Measurements from ENCODE around the gene WSB1. TPM values are rescaled to one million over a fixed set of nuclear protein-coding genes. Genes with fewer than 3 reads are reported as not detected.

Gene WSB1
- total RNA-seq, 1 experiment from 2014 or later: 114 TPM

DNA sequence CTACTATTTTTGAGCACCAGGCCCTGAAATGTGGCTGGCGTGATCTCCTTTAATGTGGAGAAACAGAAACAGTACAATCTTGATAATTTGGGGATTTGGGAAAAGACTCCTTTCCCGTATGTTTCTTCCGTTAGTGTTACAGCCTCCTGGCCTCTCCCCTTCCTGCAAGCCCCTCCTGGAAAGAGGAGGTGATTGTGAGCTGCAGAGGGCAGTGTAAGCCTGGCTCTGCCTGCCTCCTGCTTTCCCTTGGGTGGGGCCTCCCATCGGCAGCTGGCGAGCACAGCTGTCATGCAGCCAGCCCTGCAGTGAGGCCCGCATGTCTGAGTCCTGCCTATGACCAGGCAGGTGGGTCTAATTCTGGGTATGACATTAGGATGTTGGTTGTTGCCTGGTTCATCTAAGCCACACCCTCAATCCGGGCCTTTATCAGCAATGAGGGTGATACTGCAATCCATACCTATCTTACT lies 48.7 kb upstream of the WSB1 start:
- H3K4me3 ChIP-seq (ENCODE audit: low read depth, low read length, poor library complexity, severe bottlenecking): peak overlapping the region; percentile 9
- H3K27ac ChIP-seq (ENCODE audit: low read depth, low read length, poor library complexity, severe bottlenecking): peak overlapping the region; percentile 70
- TF ChIP-seq, protein P1, sequence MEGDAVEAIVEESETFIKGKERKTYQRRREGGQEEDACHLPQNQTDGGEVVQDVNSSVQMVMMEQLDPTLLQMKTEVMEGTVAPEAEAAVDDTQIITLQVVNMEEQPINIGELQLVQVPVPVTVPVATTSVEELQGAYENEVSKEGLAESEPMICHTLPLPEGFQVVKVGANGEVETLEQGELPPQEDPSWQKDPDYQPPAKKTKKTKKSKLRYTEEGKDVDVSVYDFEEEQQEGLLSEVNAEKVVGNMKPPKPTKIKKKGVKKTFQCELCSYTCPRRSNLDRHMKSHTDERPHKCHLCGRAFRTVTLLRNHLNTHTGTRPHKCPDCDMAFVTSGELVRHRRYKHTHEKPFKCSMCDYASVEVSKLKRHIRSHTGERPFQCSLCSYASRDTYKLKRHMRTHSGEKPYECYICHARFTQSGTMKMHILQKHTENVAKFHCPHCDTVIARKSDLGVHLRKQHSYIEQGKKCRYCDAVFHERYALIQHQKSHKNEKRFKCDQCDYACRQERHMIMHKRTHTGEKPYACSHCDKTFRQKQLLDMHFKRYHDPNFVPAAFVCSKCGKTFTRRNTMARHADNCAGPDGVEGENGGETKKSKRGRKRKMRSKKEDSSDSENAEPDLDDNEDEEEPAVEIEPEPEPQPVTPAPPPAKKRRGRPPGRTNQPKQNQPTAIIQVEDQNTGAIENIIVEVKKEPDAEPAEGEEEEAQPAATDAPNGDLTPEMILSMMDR (conservative IDR thresholded peaks at IDR 0.05; ENCODE audit: low read depth, low read length): peak; percentile 82
- no peak for TF ChIP-seq EZH2 (IDR thresholded peaks at IDR 0.05; ENCODE audit: borderline replicate concordance, low read depth, low read length, poor library complexity, severe bottlenecking)
- peaks cover 19% of the 10 kb centered on the region for H3K4me1 ChIP-seq (ENCODE audit: insufficient read depth, low read length, poor library complexity, severe bottlenecking)
- peak; percentile 91 for DNase-seq (ENCODE audit: low spot score)
- CTCF ChIA-PET: interaction anchor here (0.7 to 1.1 kb wide), 4 partner anchors 9 to 406 kb away, joined by 3 to 8 read pairs (median 6); no protein-coding TSS in a partner anchor
- intact Hi-C loops (cut with micrococcal nuclease; ENCODE audit: unreplicated experiment): loop anchor here (1.0 to 2.0 kb wide), 2 partner anchors 50 to 88 kb away; partner anchors contain the start of gene WSB1
- H3K27me3 ChIP-seq (replicated peaks; ENCODE audit: insufficient read depth, low read depth, low read length, poor library complexity): no peaks in the 10 kb centered on the region
- no peaks in the 10 kb centered on the region for H3K36me3 ChIP-seq (ENCODE audit: insufficient read depth, low read length, poor library complexity, severe bottlenecking)
- POLR2A ChIA-PET (ENCODE audit: low non-redundant PET): no interaction called here
- no peaks in the 10 kb centered on the region for H3K9me3 ChIP-seq (ENCODE audit: low read depth, low read length, poor library complexity, severe bottlenecking)
- BruUV-seq (replicated peaks): no TSS peak

DNA sequence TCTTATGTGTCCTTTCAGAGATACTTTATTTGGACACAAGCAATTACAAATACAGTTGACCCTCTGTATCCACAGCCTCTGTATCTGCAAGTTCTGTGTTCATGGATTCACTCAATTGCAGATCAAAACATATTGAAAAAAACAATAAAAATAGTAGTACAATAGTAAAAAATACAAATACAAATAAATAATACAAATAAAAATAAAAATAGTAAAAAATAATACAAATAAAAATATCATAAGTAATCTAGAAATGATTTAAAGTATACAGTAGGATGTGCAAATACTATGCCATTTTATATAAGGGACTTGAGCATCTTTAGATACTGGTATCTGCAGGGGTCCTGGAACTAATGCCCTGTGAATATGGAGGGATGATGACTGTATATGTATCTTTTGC lies 47.4 kb upstream of the WSB1 start:
- POLR2A ChIA-PET (ENCODE audit: low non-redundant PET): no interaction called here
- H3K27ac ChIP-seq (ENCODE audit: low read depth, low read length, poor library complexity, severe bottlenecking): no peak overlapping the region
- intact Hi-C loops (cut with micrococcal nuclease; ENCODE audit: unreplicated experiment): no loop called here

DNA sequence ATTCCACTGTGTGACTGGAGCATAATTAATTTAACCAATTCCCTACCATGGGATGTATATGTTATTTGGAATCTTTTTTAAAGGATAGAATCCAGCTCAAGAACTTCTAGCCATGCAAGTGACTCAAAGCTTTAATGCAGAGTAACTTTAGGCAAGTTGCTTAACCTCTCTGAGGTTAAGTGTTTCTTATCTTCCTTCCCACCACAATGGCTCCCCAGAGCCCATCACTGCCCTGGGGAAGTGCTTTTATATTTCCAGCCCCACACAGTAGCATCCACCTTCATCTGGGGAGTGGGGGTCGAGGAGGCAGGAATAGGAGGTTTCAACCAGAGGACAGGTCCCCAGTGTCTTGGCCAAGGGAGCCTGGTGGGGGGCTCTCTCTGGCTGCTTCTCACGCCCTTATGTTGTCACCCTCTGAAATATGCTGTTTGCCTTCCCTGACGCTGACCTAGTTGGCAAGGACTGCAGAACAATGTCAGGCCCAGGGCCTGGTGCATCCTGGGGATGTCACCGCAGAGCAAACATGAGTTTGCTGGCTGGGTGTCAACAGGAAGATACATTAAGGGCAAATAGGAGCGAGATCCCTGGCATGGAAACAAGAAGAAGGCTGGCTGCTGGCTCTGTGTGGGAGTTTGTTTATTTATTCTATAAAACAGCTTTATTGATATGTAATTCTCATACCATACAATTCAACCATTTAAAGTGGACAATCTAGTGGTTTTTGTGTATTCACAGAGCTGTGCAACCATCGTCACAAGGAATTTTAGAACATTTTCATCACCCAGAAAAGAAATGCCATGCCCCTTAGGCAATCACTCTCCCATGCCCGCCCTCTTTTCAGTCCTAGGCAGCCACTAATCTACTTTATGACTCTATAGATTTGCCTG lies 46.6 kb upstream of the WSB1 start:
- no peaks in the 10 kb centered on the region for H3K36me3 ChIP-seq (ENCODE audit: insufficient read depth, low read length, poor library complexity, severe bottlenecking)
- H3K27me3 ChIP-seq (replicated peaks; ENCODE audit: insufficient read depth, low read depth, low read length, poor library complexity): no peaks in the 10 kb centered on the region
- H3K9me3 ChIP-seq (ENCODE audit: low read depth, low read length, poor library complexity, severe bottlenecking): no peaks in the 10 kb centered on the region
- no peak for TF ChIP-seq EZH2 (IDR thresholded peaks at IDR 0.05; ENCODE audit: borderline replicate concordance, low read depth, low read length, poor library complexity, severe bottlenecking)
- TF ChIP-seq, protein P1 (conservative IDR thresholded peaks at IDR 0.05; ENCODE audit: low read depth, low read length): no peak
- ChIA-PET CTCF (no interaction called here), POLR2A (ENCODE audit: low non-redundant PET) (no interaction called here)
- intact Hi-C loops (cut with micrococcal nuclease; ENCODE audit: unreplicated experiment): no loop called here
- no peak overlapping the region for H3K4me3 ChIP-seq (ENCODE audit: low read depth, low read length, poor library complexity, severe bottlenecking)
- no peak overlapping the region for H3K27ac ChIP-seq (ENCODE audit: low read depth, low read length, poor library complexity, severe bottlenecking)
- BruUV-seq (replicated peaks): no TSS peak
- DNase-seq (ENCODE audit: low spot score): no peak
- H3K4me1 ChIP-seq (ENCODE audit: insufficient read depth, low read length, poor library complexity, severe bottlenecking): peaks cover 19% of the 10 kb centered on the region

More for the DNA sequence above, 47.4 kb upstream of the WSB1 start:
- peaks cover 19% of the 10 kb centered on the region for H3K4me1 ChIP-seq (ENCODE audit: insufficient read depth, low read length, poor library complexity, severe bottlenecking)
- TF ChIP-seq, protein P1 (conservative IDR thresholded peaks at IDR 0.05; ENCODE audit: low read depth, low read length): no peak
- TF ChIP-seq EZH2 (IDR thresholded peaks at IDR 0.05; ENCODE audit: borderline replicate concordance, low read depth, low read length, poor library complexity, severe bottlenecking): no peak
- no peaks in the 10 kb centered on the region for H3K27me3 ChIP-seq (replicated peaks; ENCODE audit: insufficient read depth, low read depth, low read length, poor library complexity)
- H3K4me3 ChIP-seq (ENCODE audit: low read depth, low read length, poor library complexity, severe bottlenecking): no peak overlapping the region
- BruUV-seq (replicated peaks): no TSS peak
- H3K36me3 ChIP-seq (ENCODE audit: insufficient read depth, low read length, poor library complexity, severe bottlenecking): no peaks in the 10 kb centered on the region
- no peak for DNase-seq (ENCODE audit: low spot score)
- H3K9me3 ChIP-seq (ENCODE audit: low read depth, low read length, poor library complexity, severe bottlenecking): no peaks in the 10 kb centered on the region
- CTCF ChIA-PET: no interaction called here

All from A673 (cell line).